Measurements from ENCODE around the gene SLC7A1. TPM values are rescaled to one million over a fixed set of nuclear protein-coding genes. Genes with fewer than 3 reads are reported as not detected.

Gene SLC7A1
- total RNA-seq, 4 donors from 2014 or later: 1.6 to 4.6 (median 3.7) TPM

GRCh38 chr13:29480893-29481525 lies 114.5 kb downstream of the SLC7A1 start:
- in situ Hi-C loops (cut with MboI; ENCODE audit: low sequenced_read_pairs in 4 of 4) (no loop called here), intact Hi-C loops (cut with DNase I; ENCODE audit: low total_unique reads) (no loop called here)
- no peak overlapping the region for H3K27ac ChIP-seq
- no peak overlapping the region for H3K4me3 ChIP-seq
- no peaks in the 10 kb centered on the region for H3K36me3 ChIP-seq
- DNase-seq: no peak
- ATAC-seq: no peak
- TF ChIP-seq POLR2A (IDR thresholded peaks at IDR 0.05) (no peak), CTCF (IDR thresholded peaks at IDR 0.05 in 4 of 5, conservative IDR thresholded peaks at IDR 0.05 in 1 of 5) (no peak)
- H3K27me3 ChIP-seq: no peaks in the 10 kb centered on the region
- H3K4me1 ChIP-seq: no peaks in the 10 kb centered on the region
- H3K9me3 ChIP-seq: no peaks in the 10 kb centered on the region

GRCh38 chr13:29479716-29480492 lies 115.6 kb downstream of the SLC7A1 start:
- H3K4me3 ChIP-seq: no peak overlapping the region
- H3K4me1 ChIP-seq: no peaks in the 10 kb centered on the region
- DNase-seq (no peak), ATAC-seq (no peak)
- H3K27me3 ChIP-seq: no peaks in the 10 kb centered on the region
- intact Hi-C loops (cut with DNase I; ENCODE audit: low total_unique reads) (no loop called here), in situ Hi-C loops (cut with MboI; ENCODE audit: low sequenced_read_pairs in 4 of 4) (no loop called here)
- H3K36me3 ChIP-seq: no peaks in the 10 kb centered on the region
- H3K9me3 ChIP-seq: no peaks in the 10 kb centered on the region
- TF ChIP-seq POLR2A (IDR thresholded peaks at IDR 0.05) (no peak), CTCF (IDR thresholded peaks at IDR 0.05 in 4 of 5, conservative IDR thresholded peaks at IDR 0.05 in 1 of 5) (no peak)
- no peak overlapping the region for H3K27ac ChIP-seq

DNA sequence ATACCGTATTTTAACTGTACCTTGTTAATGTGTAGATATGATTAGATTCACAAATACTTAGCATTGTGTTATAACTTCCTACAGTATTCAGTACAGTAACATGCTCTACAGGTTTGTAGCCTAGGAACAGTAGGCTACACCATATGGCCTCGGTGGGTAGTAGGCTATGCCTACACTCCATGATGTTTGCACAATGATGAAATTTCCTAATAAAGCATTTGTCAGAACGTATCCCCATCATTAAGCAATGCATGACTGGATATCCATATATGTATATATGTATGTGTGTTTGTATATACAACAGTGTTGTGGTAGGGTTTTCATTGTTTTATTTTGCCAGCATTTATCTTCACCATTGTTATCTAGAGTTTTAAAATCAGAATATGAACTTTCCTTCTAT lies 119.4 kb downstream of the SLC7A1 start:
- no peak overlapping the region for H3K4me3 ChIP-seq
- TF ChIP-seq POLR2A (IDR thresholded peaks at IDR 0.05) (no peak), CTCF (IDR thresholded peaks at IDR 0.05 in 4 of 5, conservative IDR thresholded peaks at IDR 0.05 in 1 of 5) (no peak)
- no peaks in the 10 kb centered on the region for H3K4me1 ChIP-seq
- H3K36me3 ChIP-seq: no peaks in the 10 kb centered on the region
- no peak overlapping the region for H3K27ac ChIP-seq
- intact Hi-C loops (cut with DNase I; ENCODE audit: low total_unique reads) (no loop called here), in situ Hi-C loops (cut with MboI; ENCODE audit: low sequenced_read_pairs in 4 of 4) (no loop called here)
- H3K27me3 ChIP-seq: no peaks in the 10 kb centered on the region
- DNase-seq (no peak), ATAC-seq (no peak)
- H3K9me3 ChIP-seq: no peaks in the 10 kb centered on the region

DNA sequence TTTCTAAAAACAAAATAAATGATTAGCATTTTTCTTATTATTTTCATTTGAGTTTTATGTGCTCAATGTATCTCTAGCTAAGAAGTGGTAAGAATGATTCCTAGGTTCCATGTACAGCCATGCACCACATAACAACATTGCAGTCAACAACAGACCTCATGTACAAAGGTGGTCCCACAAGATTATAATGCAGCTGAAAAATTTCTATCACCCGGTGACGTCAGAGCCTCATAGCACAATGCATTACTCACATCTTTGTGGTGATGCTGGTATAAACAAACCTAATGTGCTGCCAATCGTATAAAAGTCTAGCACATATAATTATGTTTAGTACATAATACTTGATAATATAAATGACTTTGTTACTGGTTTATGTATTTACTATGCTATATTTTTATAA lies 120.5 kb downstream of the SLC7A1 start:
- intact Hi-C loops (cut with DNase I; ENCODE audit: low total_unique reads) (loop anchor here (5.0 kb wide), 1 partner anchor 38 kb away; no protein-coding TSS in a partner anchor), in situ Hi-C loops (cut with MboI; ENCODE audit: low sequenced_read_pairs in 4 of 4) (no loop called here)
- TF ChIP-seq POLR2A (IDR thresholded peaks at IDR 0.05) (no peak), CTCF (IDR thresholded peaks at IDR 0.05 in 4 of 5, conservative IDR thresholded peaks at IDR 0.05 in 1 of 5) (no peak)
- Histone ChIP-seq H3K27me3 (no peaks in the 10 kb centered on the region), H3K36me3 (no peaks in the 10 kb centered on the region), H3K4me3 (no peak overlapping the region), H3K9me3 (no peaks in the 10 kb centered on the region), H3K27ac (no peak overlapping the region), H3K4me1 (no peaks in the 10 kb centered on the region)
- DNase-seq (no peak), ATAC-seq (no peak)
